GM19099 (cell line): Measurements from ENCODE around the gene VSTM4.

Source experiments
- POLR2A ChIP-seq: IDR thresholded peaks from 3 replicates; pipeline ENCODE4 v1.6.1; 2011; ENCODE audit warnings: low read depth; ENCODE audit not compliant: insufficient read length; ENCODE audit errors: extremely low read depth

VSTM4 gene

DNA sequence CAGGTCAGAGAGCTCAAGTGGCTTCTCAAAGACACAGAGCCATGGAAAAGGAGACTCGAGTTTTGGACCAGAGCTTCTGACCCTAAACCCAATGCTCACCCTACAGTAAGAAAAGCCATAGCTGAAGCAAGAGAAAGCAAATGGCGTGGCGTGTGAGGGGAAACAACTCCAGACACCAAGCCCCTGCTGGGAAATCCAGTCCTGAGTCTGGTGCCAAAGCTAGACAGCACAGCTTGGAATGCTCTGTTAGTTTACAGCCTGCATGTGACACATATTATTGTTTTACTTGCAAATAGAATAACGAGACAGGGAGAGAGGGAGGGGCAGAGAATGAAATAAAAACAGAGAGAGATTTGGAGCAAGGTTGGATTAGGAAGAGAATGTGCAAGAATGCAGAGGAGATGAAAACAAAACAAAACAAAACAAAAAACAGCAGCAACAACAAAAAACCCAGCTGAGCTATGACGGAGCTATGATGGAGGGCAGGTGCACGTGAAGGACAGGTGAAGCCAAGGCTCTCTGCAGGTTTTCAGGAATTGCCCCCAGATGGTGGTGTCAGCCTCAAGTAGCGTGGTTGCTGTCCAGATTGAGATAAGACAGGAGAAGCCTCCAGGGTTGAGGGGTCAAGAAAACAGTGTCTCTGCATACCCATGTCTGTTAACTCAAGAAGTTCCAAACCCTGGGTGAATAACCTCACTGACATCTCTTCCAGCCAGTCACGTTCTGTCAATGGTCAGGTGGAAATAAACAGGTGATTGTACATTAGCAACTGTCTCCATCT is 105.9 kb downstream of the VSTM4 start:
- TF ChIP-seq POLR2A, result no peak

DNA sequence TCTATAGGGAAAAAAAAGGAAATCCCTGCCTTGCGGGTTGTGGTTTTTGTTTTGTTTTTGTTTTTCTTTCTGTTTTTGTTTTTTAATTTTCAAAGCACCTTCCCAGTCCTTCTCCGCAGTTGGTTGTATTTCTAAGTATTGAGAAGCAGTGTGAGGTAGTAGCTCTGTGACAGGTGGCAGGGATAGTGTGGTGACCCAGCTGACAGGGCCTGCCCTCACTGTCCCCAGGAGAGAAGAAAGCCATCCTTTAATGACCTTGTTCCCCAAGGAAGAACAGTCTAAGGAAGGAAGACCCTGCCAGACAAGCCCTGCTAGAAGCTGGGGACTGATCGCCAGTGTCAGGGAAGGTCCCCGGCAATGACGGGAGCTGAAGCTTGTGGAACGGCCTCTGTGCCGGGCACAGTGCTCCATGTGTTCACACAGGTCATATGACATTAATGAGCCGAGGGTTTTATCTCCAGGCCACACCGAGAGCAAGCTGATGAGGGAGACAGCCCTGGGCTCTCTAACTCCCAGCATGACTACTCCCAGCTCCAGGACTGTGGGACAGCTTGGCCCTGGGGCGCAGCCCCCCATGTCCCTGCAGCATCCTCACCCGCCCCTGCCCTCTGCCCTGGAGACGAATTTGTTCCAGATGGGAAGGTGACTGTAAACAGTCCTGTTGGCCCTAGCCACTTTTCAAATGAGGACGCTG is 106.7 kb downstream of the VSTM4 start:
- no peak for TF ChIP-seq POLR2A

DNA sequence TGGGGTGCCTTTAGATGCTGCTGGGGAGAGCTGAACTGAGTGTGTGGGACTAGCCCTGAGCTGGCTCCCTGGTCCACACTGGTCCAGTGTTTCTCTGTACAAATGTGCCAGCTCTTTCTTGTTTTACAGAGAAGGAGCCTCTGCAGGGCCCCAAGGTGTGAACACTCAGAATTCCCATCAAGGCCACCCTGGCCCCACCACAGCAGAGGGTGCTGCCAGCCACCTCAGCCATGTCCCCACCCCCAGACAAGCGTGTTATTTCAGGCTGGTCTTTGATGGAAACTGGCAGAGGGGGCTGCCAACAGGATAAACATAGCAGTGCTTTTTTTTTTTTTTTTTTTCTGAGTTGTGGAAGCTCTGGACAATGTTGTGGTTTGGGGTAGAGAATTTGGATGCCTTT is 107.2 kb downstream of the VSTM4 start:
- no peak for TF ChIP-seq POLR2A

DNA sequence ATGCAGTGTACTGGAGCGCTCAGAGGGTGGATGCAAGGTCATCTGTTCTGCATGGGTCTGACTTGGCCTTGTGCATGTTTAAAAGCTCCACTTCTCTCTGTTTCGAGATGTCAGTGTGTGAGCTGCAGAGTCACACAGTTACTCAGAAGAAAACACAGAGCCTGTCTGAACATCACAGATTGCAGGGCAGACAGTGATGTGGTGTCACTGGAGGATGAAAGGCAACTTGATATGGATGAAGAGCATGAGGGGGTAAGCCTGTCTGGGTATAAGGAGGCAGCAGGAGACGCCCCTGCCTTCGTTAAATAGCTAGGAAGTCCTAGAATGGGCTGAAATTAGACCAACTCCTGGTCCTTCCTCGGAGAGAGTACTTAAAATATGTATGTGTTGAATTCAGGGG is 108.2 kb downstream of the VSTM4 start:
- no peak for TF ChIP-seq POLR2A

DNA sequence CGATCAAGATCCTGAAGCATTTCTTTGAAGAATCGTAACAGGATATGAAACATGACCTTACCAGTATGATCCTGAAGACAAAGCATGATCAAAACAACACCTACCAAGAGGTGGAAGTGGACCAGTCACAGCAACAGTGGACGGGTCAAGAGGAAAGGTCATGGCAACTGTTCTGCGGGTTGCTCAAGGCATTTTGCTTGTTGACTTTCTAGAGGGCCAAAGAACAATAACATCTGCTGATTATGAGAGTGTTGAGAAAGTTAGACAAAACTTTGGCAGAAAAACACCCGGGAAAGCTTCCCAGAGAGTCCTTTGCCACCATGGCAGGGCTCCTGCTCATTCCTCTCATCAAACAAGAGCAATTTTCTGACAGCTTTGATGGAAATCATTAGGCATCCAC is 110.1 kb downstream of the VSTM4 start:
- no peak for TF ChIP-seq POLR2A

DNA sequence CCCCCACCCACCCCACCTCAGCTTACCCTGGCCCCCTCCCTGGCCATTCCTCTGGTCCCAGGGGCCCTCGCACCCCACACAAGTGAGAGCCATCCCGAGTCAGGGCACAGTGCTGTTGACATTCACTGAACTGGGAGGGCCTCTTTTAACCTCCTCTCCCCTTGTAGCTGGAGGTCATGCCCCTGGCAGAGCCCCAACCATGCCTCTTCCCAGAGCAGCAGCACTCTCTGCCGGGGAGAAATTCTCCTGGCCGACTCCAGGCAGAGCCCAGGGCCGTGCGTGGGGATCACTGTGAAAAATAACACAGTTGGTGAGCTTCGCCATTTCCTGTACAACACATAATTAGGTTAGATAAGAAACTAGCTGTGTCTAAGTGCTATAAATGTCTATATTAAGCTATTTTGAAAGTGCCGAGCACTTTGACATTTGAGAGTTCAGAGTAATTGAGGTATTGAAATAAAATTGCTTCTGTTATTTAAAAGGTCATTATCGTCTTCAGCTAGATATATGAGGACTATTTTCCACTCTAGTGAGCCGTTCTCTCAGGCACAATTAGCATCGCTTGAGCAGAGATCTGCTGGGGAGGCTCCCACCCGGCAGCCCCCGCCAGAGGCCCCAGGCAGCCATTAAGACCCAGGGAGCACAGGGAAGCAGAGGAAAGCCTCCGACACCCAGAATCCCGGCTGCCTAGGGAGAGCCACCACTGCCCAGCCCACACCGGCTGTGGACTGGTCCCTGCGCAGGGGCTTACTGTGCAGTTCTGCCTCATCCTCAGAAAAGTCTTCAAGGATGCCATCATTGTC is 113.3 kb downstream of the VSTM4 start:
- no peak for TF ChIP-seq POLR2A

DNA sequence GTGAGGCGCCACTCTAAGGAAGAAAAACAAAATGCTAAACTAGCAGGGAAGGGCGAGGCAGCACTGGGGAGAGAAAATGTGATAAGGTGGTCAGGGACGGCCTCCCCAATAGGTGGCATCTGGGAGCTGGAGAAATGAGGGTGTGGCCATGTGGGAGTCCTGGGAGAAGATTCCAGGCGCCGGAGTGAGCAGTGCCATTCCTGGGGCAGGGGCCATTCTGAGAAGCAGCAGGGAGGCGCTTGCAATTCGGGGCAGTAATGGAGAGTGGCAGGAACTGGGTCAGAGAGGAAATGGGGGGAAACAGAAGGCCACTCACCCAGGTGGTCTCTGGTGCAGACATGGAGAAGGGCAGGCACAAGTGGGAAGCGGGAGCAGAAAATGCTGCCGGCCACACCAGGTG is 113.9 kb downstream of the VSTM4 start:
- TF ChIP-seq POLR2A, result no peak

DNA sequence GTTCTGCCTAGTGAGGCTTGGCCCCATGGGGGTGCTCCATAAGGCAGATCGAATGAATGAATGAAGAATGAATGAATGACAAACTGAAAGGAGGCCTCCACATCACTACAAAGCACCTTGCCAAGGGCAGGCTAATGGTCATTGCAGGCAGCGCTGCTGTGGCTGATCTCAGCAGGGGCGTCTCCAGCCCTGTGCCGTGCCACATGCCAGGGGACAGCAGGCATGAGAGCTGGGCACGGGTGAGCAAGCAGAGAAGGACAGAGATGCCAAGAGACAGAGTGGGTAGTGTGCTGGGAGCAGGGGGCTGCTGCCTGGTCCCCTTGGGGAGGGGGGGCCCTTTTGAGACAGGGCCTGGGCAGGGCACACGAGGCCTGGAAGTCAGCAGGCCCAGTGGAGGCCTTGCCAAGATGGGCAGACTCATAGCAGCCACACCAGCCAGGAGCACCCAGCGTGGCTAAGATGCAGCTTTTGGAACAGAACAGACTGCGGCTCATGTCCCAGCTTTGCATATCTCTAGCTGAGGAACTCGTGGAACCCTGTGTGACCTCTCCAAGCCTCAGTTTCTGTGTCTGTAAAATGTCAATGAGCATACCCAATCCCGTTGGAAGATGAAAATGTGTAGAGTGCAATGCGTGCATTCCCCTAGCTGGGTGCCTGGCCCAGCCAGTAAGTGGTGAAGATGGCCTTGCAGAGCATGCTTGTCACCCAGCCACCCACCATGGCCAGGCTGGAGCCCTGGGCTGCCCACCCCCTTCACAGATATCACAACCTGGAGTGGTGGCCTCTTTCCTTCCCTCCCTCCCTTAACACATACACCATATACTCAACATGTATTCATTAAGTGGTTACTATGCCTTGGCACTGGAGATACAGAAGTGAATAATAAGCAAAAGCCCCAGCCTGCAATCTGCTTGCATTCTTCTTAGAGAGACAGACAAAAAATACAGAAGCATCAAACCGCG is 114.6 kb downstream of the VSTM4 start:
- no peak for TF ChIP-seq POLR2A

DNA sequence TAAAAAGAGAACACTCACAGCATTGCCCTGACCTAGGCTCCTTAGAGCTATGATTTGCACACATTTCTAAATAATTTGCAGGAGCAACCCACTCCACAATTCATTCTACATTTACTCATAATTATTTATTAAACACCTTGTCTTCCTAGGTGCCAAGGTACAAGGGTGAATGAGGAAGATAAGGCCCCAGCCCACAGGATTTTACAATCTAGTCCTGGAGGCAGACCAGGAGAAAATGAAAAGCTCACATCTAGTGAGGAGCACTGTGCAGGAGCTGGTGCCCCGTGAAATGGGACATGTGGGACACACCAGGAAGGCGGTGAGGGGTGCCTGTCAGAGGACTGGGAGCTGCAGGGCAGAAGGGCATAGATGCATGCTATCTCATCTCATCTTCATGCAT is 116.0 kb downstream of the VSTM4 start:
- no peak for TF ChIP-seq POLR2A

DNA sequence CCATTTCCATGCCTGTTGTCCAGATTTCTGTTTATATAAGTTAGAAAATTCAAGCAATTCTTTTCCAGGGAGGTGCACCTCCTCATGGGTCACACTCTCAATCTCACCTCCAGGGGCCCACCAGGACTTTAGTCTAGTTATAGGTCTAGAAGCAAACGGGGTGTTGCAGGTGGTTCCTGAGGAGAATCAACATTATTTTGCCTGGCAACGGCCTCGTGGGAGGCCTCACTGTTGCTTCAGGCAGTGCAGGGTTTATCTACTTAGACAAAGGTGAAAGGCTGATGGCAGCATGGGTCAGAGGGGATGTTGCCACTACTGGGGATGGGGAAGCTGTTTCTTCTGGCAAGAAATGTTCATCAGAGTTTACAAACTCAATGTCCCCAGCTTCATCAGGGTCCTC is 119.0 kb downstream of the VSTM4 start:
- TF ChIP-seq POLR2A, result no peak

DNA sequence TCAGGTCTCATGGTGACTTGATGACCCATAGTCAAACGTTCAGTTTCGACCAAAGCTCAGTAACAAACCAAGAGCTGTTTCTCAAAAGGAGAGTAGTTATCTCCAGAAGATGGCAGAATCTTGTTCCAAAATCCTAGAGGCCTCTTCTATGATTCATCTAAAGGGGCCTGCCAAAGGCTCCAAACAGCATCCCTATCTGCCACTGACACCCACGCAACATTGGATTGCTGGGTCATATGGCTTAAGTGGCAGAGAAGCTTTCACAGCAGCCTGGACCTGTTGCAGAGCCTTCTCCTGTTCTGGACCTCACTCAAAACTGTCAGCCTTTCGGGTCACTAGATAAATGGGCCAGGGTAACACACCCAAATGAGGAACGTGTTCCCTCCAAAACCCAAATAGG is 121.7 kb downstream of the VSTM4 start:
- TF ChIP-seq POLR2A, result no peak

DNA sequence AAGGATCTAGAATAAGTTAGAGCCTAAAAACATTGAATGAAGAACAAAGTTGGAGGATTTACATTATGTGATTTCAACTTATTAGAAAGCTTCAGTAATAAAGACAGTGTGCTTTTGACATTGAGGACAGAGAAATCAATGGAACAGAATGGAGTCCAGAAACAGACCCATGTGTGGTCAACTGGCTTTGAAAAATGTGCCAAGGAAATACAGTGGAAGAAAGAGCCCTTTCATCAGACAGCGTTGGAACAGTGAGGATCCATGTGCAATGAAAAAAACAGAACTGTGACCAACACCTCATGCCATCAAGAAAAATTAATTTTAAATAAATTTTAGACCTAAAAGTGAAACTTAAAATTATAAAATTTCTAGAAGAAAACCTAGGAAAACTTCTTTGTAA is 125.1 kb downstream of the VSTM4 start:
- no peak for TF ChIP-seq POLR2A

DNA sequence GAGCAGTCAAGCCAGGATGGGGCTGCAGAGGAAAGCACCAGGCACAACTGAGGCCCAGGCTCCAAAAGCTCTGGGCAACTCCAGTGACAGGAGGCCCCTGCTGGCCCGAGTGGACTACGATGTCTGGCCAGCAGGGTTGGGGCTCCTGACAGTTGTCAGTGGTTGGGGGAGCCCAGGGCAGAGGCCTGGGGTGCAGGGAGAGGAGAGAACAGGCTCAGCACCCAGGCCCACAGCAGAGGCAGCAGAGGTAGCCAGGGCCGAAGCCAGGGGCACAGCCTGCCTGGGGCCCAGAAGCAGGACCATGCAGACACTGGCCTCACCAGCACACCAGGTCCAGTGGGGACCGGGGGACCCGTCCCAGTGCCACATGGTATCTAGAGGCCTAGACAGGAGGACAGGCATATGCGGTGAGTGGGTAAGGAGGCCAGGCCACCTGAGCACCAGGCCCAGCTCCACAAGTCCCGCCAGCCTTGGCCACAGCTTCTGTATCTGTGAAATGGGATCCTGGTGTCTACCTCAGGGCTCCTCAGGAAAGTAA is 129.6 kb downstream of the VSTM4 start:
- TF ChIP-seq POLR2A, result no peak

DNA sequence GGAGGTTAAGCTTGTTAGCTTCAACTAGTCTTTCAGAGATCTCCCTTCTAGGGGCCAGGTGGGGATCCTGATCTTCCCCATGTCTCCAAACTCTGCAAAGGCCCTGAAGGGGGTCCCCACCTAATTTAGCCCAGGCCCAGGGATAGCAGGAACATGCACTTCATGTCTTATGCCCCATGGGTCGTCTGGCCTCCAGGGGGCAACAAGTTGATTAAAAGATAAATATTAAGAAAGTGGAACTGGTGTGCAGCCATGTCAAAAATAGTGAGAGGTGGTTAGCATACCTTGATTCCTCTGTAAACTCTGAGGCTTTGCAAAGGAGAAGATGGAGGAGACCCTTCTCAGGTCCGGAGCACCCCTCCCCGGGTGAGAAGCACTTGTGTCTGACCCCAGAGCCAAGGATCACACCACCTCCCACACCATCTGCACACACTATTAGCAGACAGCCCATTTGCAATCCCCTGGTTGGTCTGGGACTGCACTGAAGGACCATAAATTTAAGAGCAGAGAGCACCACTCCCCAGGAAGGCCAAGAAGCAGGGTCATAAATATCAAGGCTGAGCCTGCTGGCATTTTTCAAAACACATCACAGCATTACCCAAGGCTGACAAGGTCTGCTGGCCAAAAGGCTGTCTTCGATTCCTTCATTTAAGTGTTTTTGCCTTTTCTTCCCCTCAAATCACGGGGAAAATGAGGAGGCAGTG is 131.5 kb downstream of the VSTM4 start:
- TF ChIP-seq POLR2A, result no peak
